ENCODE data around the gene ANKRD18A.

DNA sequence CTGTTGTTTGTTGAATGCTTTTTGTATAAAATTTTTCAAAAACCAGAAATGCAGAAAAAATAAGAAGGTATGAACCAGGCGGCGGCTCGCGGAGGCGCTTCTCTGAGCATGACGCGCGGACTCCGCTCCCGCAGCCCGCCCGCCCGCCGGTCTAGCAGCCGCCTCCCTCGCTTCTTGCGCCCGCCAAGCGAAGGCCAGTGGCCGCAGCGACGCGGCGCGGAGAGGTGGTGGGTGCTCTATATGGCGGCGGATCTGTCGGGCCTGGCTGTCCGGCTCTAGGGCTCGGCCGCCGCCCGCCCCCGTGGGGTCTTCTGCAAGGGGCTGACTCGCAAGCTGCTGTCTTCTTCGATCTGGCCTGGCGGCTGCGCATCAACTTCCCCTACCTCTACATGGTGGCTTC, 93.8 kb downstream of the ANKRD18A start:
- no peak for TF ChIP-seq CTCF (IDR thresholded peaks at IDR 0.05; ENCODE audit: low read depth, low read length, missing input control)
- no peak for TF ChIP-seq TAF1 (conservative IDR thresholded peaks at IDR 0.05)
- TF ChIP-seq YY1 (IDR thresholded peaks at IDR 0.05), result no peak
- TF ChIP-seq ATF3 (IDR thresholded peaks at IDR 0.05), result no peak
- no peak for TF ChIP-seq RAD21 (IDR thresholded peaks at IDR 0.05)
- TF ChIP-seq JUND (IDR thresholded peaks at IDR 0.05), result no peak
- no peak for TF ChIP-seq SP1 (IDR thresholded peaks at IDR 0.05)
